ENCODE measurements around the gene TMBIM1.
A peak's percentile ranks its signal among the peaks of the same experiment; 100 is the strongest.

TMBIM1 gene

GRCh38 chr2:218257390-218257981, 34.8 kb downstream of the TMBIM1 start:
- peak; percentile 41 to 49 for DNase-seq (ENCODE audit: low read depth in 2 of 2)

GRCh38 chr2:218256612-218257350, 35.5 kb downstream of the TMBIM1 start:
- DNase-seq (ENCODE audit: low read depth in 2 of 2) = no peak

GRCh38 chr2:218255446-218255845, 36.9 kb downstream of the TMBIM1 start:
- DNase-seq (ENCODE audit: low read depth in 2 of 2) = no peak

- DNase-seq (ENCODE audit: low read depth in 2 of 2) = no peak
Measured at GRCh38 chr2:218253232-218253625, 39.1 kb downstream of the TMBIM1 start.

GRCh38 chr2:218252509-218253231, 39.6 kb downstream of the TMBIM1 start:
- DNase-seq (ENCODE audit: low read depth in 2 of 2) = no peak

- DNase-seq (ENCODE audit: low read depth in 2 of 2) = no peak
Measured at GRCh38 chr2:218249691-218250090, 42.6 kb downstream of the TMBIM1 start.

GRCh38 chr2:218245214-218245613, 47.1 kb downstream of the TMBIM1 start:
- DNase-seq (ENCODE audit: low read depth in 2 of 2) = no peak

GRCh38 chr2:218244665-218245064, 47.6 kb downstream of the TMBIM1 start:
- DNase-seq (ENCODE audit: low read depth in 2 of 2) = no peak

GRCh38 chr2:218244204-218244603, 48.1 kb downstream of the TMBIM1 start:
- no peak for DNase-seq (ENCODE audit: low read depth in 2 of 2)

GRCh38 chr2:218238887-218239286, 53.4 kb downstream of the TMBIM1 start:
- DNase-seq (ENCODE audit: low read depth in 2 of 2) = no peak

- DNase-seq (ENCODE audit: low read depth in 2 of 2) = no peak
Measured at GRCh38 chr2:218236829-218237228, 55.5 kb downstream of the TMBIM1 start.

- DNase-seq (ENCODE audit: low read depth in 2 of 2) = no peak
Measured at GRCh38 chr2:218235017-218235416, 57.3 kb downstream of the TMBIM1 start.

GRCh38 chr2:218234521-218234920, 57.8 kb downstream of the TMBIM1 start:
- no peak for DNase-seq (ENCODE audit: low read depth in 2 of 2)

GRCh38 chr2:218233543-218233942, 58.8 kb downstream of the TMBIM1 start:
- no peak for DNase-seq (ENCODE audit: low read depth in 2 of 2)

- DNase-seq (ENCODE audit: low read depth in 2 of 2) = no peak
Measured at GRCh38 chr2:218230882-218231281, 61.4 kb downstream of the TMBIM1 start.

GRCh38 chr2:218229851-218230250, 62.5 kb downstream of the TMBIM1 start:
- no peak for DNase-seq (ENCODE audit: low read depth in 2 of 2)

- DNase-seq (ENCODE audit: low read depth in 2 of 2) = no peak
Measured at GRCh38 chr2:218229239-218229638, 63.1 kb downstream of the TMBIM1 start.

GRCh38 chr2:218228366-218229090, 63.8 kb downstream of the TMBIM1 start:
- no peak for DNase-seq (ENCODE audit: low read depth in 2 of 2)

- DNase-seq (ENCODE audit: low read depth in 2 of 2) = no peak
Measured at GRCh38 chr2:218226903-218227302, 65.4 kb downstream of the TMBIM1 start.
